ENCODE measurements around the gene CMIP.

CMIP gene

GRCh38 chr16:81708266-81709015 is 263.8 kb downstream of the CMIP start:
- Histone ChIP-seq H3K4me1 (no peaks in the 10 kb centered on the region), H3K36me3 (ENCODE audit: control insufficient read depth, insufficient read depth, low read length) (no peaks in the 10 kb centered on the region)

GRCh38 chr16:81709016-81709900 is 264.6 kb downstream of the CMIP start:
- no peaks in the 10 kb centered on the region for H3K27me3 ChIP-seq (ENCODE audit: control insufficient read depth, insufficient read depth, low read length)
- H3K9me3 ChIP-seq (ENCODE audit: control insufficient read depth, low read length): no peaks in the 10 kb centered on the region
- no peak overlapping the region for H3K27ac ChIP-seq
- H3K36me3 ChIP-seq (ENCODE audit: control insufficient read depth, insufficient read depth, low read length): no peaks in the 10 kb centered on the region
- no peaks in the 10 kb centered on the region for H3K79me2 ChIP-seq
- no peaks in the 10 kb centered on the region for H3K4me1 ChIP-seq
- H3K9ac ChIP-seq: no peak overlapping the region
- no peak overlapping the region for H2AFZ ChIP-seq
- no peak overlapping the region for H3K4me3 ChIP-seq (ENCODE audit: low read depth, low read length)
- TF ChIP-seq, protein P1, sequence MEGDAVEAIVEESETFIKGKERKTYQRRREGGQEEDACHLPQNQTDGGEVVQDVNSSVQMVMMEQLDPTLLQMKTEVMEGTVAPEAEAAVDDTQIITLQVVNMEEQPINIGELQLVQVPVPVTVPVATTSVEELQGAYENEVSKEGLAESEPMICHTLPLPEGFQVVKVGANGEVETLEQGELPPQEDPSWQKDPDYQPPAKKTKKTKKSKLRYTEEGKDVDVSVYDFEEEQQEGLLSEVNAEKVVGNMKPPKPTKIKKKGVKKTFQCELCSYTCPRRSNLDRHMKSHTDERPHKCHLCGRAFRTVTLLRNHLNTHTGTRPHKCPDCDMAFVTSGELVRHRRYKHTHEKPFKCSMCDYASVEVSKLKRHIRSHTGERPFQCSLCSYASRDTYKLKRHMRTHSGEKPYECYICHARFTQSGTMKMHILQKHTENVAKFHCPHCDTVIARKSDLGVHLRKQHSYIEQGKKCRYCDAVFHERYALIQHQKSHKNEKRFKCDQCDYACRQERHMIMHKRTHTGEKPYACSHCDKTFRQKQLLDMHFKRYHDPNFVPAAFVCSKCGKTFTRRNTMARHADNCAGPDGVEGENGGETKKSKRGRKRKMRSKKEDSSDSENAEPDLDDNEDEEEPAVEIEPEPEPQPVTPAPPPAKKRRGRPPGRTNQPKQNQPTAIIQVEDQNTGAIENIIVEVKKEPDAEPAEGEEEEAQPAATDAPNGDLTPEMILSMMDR (IDR thresholded peaks at IDR 0.05): no peak
- H3K4me2 ChIP-seq (ENCODE audit: low read length): no peak overlapping the region

More at GRCh38 chr16:81708266-81709015, 263.8 kb downstream of the CMIP start:
- Histone ChIP-seq H3K9ac (no peak overlapping the region), H3K27me3 (ENCODE audit: control insufficient read depth, insufficient read depth, low read length) (no peaks in the 10 kb centered on the region), H3K4me3 (ENCODE audit: low read depth, low read length) (no peak overlapping the region), H3K27ac (no peak overlapping the region), H2AFZ (no peak overlapping the region), H3K79me2 (no peaks in the 10 kb centered on the region), H3K4me2 (ENCODE audit: low read length) (no peak overlapping the region), H3K9me3 (ENCODE audit: control insufficient read depth, low read length) (no peaks in the 10 kb centered on the region)
- TF ChIP-seq, protein P1 (IDR thresholded peaks at IDR 0.05): no peak

DNA sequence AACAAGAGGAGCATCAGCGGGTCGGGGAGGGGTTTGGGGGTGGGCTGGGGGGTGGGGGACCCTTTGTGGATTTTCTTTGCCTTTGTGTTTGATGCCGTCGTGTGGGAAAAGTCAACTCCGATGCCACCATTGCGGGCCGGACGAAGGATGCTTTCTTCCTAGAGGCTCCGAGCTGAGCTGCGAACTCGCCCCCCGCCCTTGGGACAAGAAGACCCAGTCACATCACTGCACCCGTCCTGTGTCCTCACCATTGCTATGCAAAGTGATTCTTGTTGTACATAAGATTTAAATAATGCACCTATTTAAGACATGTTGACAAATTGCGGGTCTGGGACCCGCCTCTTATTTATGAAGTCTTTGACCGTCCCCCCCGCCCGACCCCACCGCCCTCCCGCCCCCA is 265.4 kb downstream of the CMIP start:
- Histone ChIP-seq H3K4me3 (ENCODE audit: low read depth, low read length) (no peak overlapping the region), H3K27ac (no peak overlapping the region), H3K27me3 (ENCODE audit: control insufficient read depth, insufficient read depth, low read length) (no peaks in the 10 kb centered on the region), H3K4me1 (no peaks in the 10 kb centered on the region), H2AFZ (no peak overlapping the region), H3K79me2 (no peaks in the 10 kb centered on the region), H3K4me2 (ENCODE audit: low read length) (no peak overlapping the region), H3K9ac (no peak overlapping the region), H3K9me3 (ENCODE audit: control insufficient read depth, low read length) (no peaks in the 10 kb centered on the region), H3K36me3 (ENCODE audit: control insufficient read depth, insufficient read depth, low read length) (no peaks in the 10 kb centered on the region)
- TF ChIP-seq, protein P1 (IDR thresholded peaks at IDR 0.05): no peak

- H3K9ac ChIP-seq: no peak overlapping the region
- H3K79me2 ChIP-seq: no peaks in the 10 kb centered on the region
- TF ChIP-seq, protein P1 (IDR thresholded peaks at IDR 0.05): no peak
- H3K27ac ChIP-seq: no peak overlapping the region
- H2AFZ ChIP-seq: no peak overlapping the region
- no peaks in the 10 kb centered on the region for H3K9me3 ChIP-seq (ENCODE audit: control insufficient read depth, low read length)
- H3K36me3 ChIP-seq (ENCODE audit: control insufficient read depth, insufficient read depth, low read length): no peaks in the 10 kb centered on the region
- H3K4me3 ChIP-seq (ENCODE audit: low read depth, low read length): no peak overlapping the region
- H3K27me3 ChIP-seq (ENCODE audit: control insufficient read depth, insufficient read depth, low read length): no peaks in the 10 kb centered on the region
- no peak overlapping the region for H3K4me2 ChIP-seq (ENCODE audit: low read length)
- no peaks in the 10 kb centered on the region for H3K4me1 ChIP-seq
These were observed 266.0 kb downstream of the CMIP start for GRCh38 chr16:81710596-81710995.

All from parathyroid adenoma (tissue), 2 donors.